ENCODE data around the gene RAB3IP. TPM values are rescaled to one million over a fixed set of nuclear protein-coding genes. Genes with fewer than 3 reads are reported as not detected.

Gene RAB3IP
- total RNA-seq, 1 experiment from 2014 or later, result not detected

Other genes starting within 250 kb of the RAB3IP start
- 363 and 440 TPM in 2 replicates for gene CCT2, start 153.4 kb upstream of the RAB3IP start, total RNA-seq (2014; rRNA removed; shearing (Covaris generic))
- not detected in 2 replicates for gene LRRC10, start 128.0 kb upstream of the RAB3IP start, total RNA-seq (2014; rRNA removed; shearing (Covaris generic))
- gene BEST3, start 39.6 kb upstream of the RAB3IP start, total RNA-seq (2014; rRNA removed; shearing (Covaris generic)), result 0.61 TPM in 1 of 2 replicates, not detected in the other
- gene MYRFL, start 86.4 kb downstream of the RAB3IP start, total RNA-seq (2014; rRNA removed; shearing (Covaris generic)), result not detected in 2 replicates